IgD-negative memory B cell (primary cell): ENCODE data around the gene AFP. TPM values are rescaled to one million over a fixed set of nuclear protein-coding genes. Genes with fewer than 3 reads are reported as not detected.
A peak's percentile ranks its signal among the peaks of the same experiment; 100 is the strongest.

ENCODE experiments used
- H3K27ac Mint-ChIP-seq, 3 donors: one replicate each; pipeline ENCODE4 v1.8.0; 2020 to 2022; ENCODE audit warnings: mild to moderate bottlenecking in 3 of 3, mixed read lengths in 3 of 3, moderate library complexity in 1 of 3
- H3K27me3 Mint-ChIP-seq: one replicate; pipeline ENCODE4 v1.8.0; 2021; ENCODE audit warnings: mixed read lengths
- H3K36me3 Mint-ChIP-seq: one replicate; pipeline ENCODE4 v1.8.0; 2020; ENCODE audit warnings: mild to moderate bottlenecking, mixed read lengths
- H3K4me1 Mint-ChIP-seq, 3 donors: one replicate each; pipeline ENCODE4 v1.8.0; 2020 to 2022; ENCODE audit warnings: mixed read lengths in 3 of 3, mild to moderate bottlenecking in 1 of 3
- H3K4me3 Mint-ChIP-seq, 4 donors: one replicate each; pipeline ENCODE4 v1.8.0; 2020 to 2022; ENCODE audit warnings: mild to moderate bottlenecking in 4 of 4, mixed read lengths in 4 of 4, moderate library complexity in 3 of 4
- H3K9me3 Mint-ChIP-seq, 3 donors: one replicate each; pipeline ENCODE4 v1.8.0; 2020 to 2021; ENCODE audit warnings: mixed read lengths in 3 of 3, mild to moderate bottlenecking in 1 of 3
- polyA plus RNA-seq: library from polyadenylated mRNA; unstranded; fragments of 300-500 nt; fragmentation: Illumina TruSeq; gene quantifications from one replicate; pipeline ENCODE4 v1.2.3, GENCODE V29; 2021

The AFP gene
- polyA plus RNA-seq, 1 donor from 2014 or later = not detected

DNA sequence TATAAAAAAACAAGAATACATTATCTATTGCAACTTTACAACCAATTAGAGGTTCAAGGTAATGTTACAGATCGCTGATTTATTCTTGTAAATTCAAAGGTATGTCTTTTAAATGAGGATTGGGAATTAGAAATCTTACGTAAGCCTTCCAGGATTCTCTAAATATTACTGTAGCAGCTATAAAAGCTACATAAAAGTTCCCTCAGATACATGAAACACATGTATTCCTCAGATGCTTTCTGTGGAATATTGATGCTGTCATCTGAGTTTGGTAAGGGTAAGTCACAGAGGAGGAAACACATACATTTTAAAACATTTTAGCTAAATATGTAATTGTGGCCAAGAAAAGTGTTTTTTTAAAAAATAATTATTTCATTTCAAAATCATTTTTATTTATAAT is 3.4 kb downstream of the AFP start:
- H3K4me1 Mint-ChIP-seq = no peaks in the 10 kb centered on the region
- peaks cover 0 to 2% (median 2%) of the 10 kb centered on the region in 3 donors for H3K9me3 Mint-ChIP-seq
- no peak overlapping the region for H3K27ac Mint-ChIP-seq
- H3K4me3 Mint-ChIP-seq = no peak overlapping the region
- H3K27me3 Mint-ChIP-seq = peaks cover 3% of the 10 kb centered on the region
- H3K36me3 Mint-ChIP-seq = peaks cover 1% of the 10 kb centered on the region

DNA sequence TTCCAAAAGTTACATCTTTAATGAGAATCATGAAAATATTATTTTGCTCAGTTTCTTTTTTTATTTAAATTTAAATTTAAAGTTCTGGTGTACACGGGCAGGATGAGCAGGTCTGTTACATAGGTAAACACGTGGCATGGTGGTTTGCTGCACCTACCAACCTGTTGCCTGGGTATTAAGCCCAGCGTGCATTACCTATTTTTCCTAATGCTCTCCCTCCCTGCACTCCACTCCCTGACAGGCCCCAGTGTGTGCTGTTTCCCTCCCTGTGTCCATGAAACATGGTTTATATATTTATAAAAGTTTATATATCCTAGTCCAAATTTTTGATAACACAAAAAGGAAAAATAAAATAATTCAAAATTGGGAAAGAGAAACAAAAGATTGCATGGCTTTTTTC is 4.0 kb downstream of the AFP start:
- H3K4me1 Mint-ChIP-seq = no peaks in the 10 kb centered on the region
- H3K4me3 Mint-ChIP-seq = no peak overlapping the region
- H3K9me3 Mint-ChIP-seq = peaks cover 0 to 2% (median 2%) of the 10 kb centered on the region in 3 donors
- H3K27ac Mint-ChIP-seq = no peak overlapping the region
- H3K36me3 Mint-ChIP-seq = peaks cover 1% of the 10 kb centered on the region
- peaks cover 3% of the 10 kb centered on the region for H3K27me3 Mint-ChIP-seq

DNA sequence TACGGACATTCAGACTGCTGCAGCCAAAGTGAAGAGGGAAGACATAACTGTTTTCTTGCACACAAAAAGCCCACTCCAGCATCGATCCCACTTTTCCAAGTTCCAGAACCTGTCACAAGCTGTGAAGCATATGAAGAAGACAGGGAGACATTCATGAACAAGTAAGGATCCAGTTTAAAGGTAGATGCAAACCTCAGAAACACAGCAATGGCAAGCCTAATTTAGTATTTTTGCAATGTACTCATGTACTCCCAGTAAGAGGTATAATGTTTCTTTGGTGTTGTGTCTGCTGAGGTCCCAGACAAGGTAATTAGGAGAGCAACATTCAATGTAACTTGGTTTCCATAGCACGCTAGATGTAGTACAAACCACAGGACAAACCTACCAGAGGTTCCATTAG is 4.6 kb downstream of the AFP start:
- peaks cover 3% of the 10 kb centered on the region for H3K27me3 Mint-ChIP-seq
- no peaks in the 10 kb centered on the region for H3K4me1 Mint-ChIP-seq
- H3K9me3 Mint-ChIP-seq = peaks cover 0 to 2% (median 2%) of the 10 kb centered on the region in 3 donors

DNA sequence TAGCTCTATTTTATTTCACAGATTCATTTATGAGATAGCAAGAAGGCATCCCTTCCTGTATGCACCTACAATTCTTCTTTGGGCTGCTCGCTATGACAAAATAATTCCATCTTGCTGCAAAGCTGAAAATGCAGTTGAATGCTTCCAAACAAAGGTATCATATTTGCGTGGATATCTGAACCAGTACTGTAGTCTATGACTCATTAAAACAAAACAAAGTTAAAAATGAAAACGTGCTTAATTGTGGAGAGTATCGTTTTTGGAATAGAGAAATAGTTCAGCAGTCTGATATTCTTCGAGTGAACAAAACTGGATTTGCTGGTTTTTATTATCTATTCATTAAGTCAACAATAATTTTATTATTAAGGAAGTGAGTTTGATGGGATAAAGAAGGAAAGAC is 6.3 kb downstream of the AFP start:
- no peak overlapping the region for H3K27ac Mint-ChIP-seq
- no peaks in the 10 kb centered on the region for H3K4me1 Mint-ChIP-seq
- H3K27me3 Mint-ChIP-seq = peaks cover 3% of the 10 kb centered on the region
- H3K4me3 Mint-ChIP-seq = no peak overlapping the region
- H3K9me3 Mint-ChIP-seq = peaks cover 0 to 2% (median 2%) of the 10 kb centered on the region in 3 donors
- peaks cover 1% of the 10 kb centered on the region for H3K36me3 Mint-ChIP-seq

More for the DNA sequence above, 4.6 kb downstream of the AFP start:
- no peak overlapping the region for H3K27ac Mint-ChIP-seq
- no peak overlapping the region for H3K4me3 Mint-ChIP-seq
- H3K36me3 Mint-ChIP-seq = peaks cover 1% of the 10 kb centered on the region

DNA sequence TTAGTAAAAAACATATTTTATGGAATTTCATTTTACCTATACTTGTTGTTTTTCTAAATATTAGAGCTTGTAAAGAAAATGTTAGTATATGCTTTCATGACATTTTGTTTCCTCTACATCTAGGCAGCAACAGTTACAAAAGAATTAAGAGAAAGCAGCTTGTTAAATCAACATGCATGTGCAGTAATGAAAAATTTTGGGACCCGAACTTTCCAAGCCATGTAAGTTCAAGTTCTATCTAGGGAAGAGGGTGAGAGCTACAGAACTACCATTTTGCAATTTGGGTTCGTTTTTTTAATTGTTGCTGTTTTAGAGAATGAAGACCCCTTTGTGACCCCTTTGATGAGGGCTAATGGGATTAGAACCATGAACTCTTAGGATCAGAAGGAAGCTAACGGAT is 7.2 kb downstream of the AFP start:
- H3K4me1 Mint-ChIP-seq = no peaks in the 10 kb centered on the region
- no peak overlapping the region for H3K4me3 Mint-ChIP-seq
- H3K9me3 Mint-ChIP-seq = peaks cover 0 to 2% (median 2%) of the 10 kb centered on the region in 3 donors
- peaks cover 1% of the 10 kb centered on the region for H3K36me3 Mint-ChIP-seq
- H3K27ac Mint-ChIP-seq = no peak overlapping the region
- H3K27me3 Mint-ChIP-seq = peaks cover 3% of the 10 kb centered on the region

DNA sequence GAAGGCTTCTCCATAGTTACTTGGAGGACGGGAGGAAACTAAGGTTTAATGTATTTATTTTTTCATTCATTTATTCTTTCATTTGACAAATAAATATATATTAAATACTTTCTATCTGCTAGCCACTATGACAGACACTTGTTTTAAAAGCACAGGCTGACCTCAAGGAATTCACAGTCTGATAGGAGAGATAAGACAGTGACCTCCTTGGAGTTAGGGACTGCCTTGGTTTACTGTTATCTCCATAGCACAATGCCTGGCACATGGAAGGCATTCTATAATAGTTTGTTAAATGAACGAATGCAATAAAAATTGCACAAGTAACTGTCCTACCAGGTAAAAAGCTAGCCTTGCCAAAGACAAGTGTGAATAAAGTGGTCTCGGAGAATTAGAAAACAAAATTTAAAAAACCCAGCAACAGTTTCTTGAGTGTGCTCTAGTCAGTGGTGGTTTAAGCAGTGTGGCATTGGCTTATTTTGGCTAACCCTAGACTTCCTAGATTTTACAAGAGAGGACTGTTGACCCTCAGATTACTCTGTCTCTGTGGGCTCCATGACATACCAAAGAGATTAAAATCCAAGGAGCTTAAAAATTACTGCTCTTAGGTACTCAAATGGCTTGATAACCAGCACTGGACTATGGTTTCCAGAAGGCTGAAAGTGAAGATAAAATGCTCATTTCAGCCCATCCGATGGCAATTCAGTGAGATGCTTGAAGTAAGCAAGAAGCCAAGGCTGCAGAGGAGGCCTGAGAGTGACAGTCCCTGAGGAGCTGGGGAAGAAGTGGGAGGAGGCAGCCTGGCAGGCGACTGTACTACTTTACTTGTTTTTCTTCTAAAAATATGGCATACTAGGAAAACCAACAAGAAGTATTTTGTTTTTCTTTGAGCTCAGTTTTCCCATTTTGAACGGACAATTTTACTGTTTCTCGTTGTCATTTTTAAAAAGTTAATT is 9.6 kb downstream of the AFP start:
- Mint-ChIP-seq H3K27me3 (peaks cover 7% of the 10 kb centered on the region), H3K27ac (no peak overlapping the region), H3K4me1 (no peaks in the 10 kb centered on the region), H3K9me3 (peaks cover 0 to 2% (median 2%) of the 10 kb centered on the region in 3 donors), H3K4me3 (no peak overlapping the region), H3K36me3 (peaks cover 1% of the 10 kb centered on the region)

DNA sequence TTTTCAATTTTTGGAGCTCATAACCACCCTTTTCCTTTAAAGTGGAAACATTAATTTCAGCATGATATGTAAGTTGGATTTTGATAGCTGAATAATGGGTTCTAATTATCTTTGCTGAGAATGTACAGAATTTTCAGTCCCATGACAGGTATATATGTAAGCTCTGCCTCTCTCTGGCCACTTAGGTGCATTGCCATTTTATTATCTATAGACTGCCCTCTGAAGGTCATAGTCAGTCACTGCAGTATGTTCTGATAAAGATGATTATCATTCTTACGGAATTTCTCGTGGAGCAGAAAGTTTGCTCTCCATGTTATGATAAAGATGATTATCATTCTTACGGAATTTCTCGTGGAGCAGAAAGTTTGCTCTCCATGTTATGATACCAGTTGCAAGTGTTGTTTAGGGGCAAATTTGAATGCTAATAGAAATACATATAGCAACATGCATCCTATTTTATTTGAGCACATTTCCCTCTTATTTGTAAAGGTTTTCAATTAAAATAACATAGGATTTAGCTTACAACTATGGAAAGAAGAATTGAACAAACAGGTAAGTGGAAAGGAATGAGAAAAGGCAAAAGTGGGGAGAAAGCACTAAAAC is 10.4 kb downstream of the AFP start:
- Mint-ChIP-seq H3K36me3 (peaks cover 1% of the 10 kb centered on the region), H3K4me1 (no peaks in the 10 kb centered on the region), H3K27ac (no peak overlapping the region)

DNA sequence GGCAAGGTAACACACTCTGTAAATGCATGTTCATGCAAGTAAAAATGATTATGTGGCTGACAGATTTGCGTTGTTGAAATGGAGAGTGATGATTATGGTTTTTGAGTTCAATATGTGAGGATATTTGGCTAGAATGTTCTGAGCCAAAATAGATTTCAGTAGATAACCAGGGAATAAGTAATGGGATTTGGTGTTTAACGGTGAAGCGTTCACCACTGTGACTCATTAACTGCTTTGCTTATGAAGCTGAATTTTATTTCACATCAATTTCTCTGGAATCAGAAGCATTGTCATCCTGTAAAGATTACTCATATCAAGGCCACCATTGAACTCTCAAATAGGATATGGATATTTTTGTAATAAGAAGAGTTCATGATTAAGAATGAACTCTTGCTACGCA is 11.7 kb downstream of the AFP start:
- Mint-ChIP-seq H3K4me1 (no peaks in the 10 kb centered on the region), H3K27ac (no peak overlapping the region), H3K9me3 (no peaks in the 10 kb centered on the region), H3K36me3 (no peaks in the 10 kb centered on the region), H3K4me3 (no peak overlapping the region), H3K27me3 (peaks cover 5% of the 10 kb centered on the region)

More for the DNA sequence above, 10.4 kb downstream of the AFP start:
- H3K9me3 Mint-ChIP-seq = peaks cover 0 to 2% (median 0%) of the 10 kb centered on the region in 3 donors
- H3K4me3 Mint-ChIP-seq = no peak overlapping the region
- peaks cover 7% of the 10 kb centered on the region for H3K27me3 Mint-ChIP-seq

DNA sequence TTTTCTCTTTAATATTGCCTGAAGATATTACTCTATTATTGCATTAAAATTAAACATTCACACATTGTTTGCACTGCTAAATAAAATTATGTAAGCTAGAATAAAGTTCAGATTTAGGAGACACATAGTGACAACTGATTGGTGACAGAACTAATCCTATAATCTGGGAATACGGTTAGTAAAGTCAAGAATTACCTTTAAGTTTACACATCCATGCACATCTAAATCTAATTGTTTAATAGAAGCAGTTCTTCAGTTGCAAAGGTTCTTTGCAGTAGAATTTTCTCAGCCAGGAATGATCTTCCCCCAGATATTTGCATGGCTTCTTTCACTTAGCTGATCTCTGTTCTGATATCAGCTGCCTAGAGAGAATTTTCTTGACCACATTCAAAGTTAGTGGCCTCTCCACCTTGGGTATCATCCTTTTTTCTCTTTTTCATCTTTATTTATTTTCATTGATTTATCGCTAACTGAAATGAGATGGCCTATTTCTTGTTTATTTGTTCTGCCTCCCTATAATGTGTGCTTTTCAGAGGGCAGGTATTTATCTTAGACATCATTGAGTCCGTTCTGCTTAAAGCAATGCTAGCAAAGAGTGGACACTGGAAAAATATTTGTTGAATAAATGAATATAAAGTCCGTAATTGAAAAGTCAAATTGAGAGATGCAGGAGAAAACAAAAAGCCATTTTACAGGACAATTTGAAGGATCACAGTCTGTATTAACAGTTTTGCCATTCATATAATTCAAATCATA is 12.6 kb downstream of the AFP start:
- H3K9me3 Mint-ChIP-seq = no peaks in the 10 kb centered on the region

DNA sequence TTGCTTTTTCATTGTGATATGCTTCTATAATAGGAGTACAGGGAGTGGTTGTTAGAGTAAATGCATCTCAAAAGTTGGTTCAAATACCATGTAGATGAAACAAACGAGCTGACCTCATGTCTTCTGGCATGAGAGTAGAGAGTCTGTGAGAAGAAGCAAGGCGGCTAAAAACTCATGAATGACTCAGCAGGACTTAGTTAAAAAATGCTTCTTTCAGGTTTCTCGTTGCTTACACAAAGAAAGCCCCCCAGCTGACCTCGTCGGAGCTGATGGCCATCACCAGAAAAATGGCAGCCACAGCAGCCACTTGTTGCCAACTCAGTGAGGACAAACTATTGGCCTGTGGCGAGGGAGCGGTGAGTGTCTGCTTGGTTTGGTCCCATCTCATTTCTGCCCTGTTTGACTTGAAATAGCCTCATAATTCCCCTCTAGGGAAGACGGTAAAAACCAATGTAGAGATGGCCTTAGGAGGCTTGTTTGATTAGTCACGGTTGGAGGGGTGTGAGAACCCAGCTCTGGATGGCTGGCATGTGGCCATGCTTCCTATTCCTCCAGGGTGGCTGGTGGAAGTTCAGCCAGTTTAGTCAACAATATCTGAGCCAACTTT is 14.5 kb downstream of the AFP start:
- Mint-ChIP-seq H3K27me3 (peaks cover 8% of the 10 kb centered on the region), H3K4me3 (no peak overlapping the region), H3K27ac (no peak overlapping the region)

More for the DNA sequence above, 12.6 kb downstream of the AFP start:
- no peaks in the 10 kb centered on the region for H3K4me1 Mint-ChIP-seq
- no peak overlapping the region for H3K4me3 Mint-ChIP-seq
- H3K27me3 Mint-ChIP-seq = peaks cover 8% of the 10 kb centered on the region
- no peak overlapping the region for H3K27ac Mint-ChIP-seq
- no peaks in the 10 kb centered on the region for H3K36me3 Mint-ChIP-seq

DNA sequence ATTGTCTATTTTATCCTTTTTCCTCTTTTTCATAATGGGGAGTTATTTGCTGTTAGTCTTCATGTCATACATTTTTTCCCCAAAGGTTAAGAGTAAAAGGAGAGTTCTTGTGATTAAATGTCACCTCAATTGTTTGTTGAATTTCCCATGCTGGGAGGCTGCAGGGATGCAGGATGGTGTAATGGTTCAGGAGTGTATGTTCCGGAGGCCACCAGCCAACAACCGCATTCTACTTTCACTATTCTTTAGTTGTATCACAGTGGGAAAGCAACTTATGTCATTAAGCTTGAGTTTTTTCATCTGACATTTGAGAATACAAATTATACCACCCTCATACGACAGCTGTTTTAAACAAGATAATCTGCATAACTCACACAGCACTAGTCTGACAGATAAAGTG is 15.4 kb downstream of the AFP start:
- Mint-ChIP-seq H3K9me3 (no peaks in the 10 kb centered on the region), H3K27ac (no peak overlapping the region), H3K27me3 (peaks cover 11% of the 10 kb centered on the region), H3K4me1 (no peaks in the 10 kb centered on the region), H3K36me3 (no peaks in the 10 kb centered on the region), H3K4me3 (no peak overlapping the region)

More for the DNA sequence above, 14.5 kb downstream of the AFP start:
- H3K9me3 Mint-ChIP-seq = no peaks in the 10 kb centered on the region
- H3K36me3 Mint-ChIP-seq = no peaks in the 10 kb centered on the region
- H3K4me1 Mint-ChIP-seq = no peaks in the 10 kb centered on the region

DNA sequence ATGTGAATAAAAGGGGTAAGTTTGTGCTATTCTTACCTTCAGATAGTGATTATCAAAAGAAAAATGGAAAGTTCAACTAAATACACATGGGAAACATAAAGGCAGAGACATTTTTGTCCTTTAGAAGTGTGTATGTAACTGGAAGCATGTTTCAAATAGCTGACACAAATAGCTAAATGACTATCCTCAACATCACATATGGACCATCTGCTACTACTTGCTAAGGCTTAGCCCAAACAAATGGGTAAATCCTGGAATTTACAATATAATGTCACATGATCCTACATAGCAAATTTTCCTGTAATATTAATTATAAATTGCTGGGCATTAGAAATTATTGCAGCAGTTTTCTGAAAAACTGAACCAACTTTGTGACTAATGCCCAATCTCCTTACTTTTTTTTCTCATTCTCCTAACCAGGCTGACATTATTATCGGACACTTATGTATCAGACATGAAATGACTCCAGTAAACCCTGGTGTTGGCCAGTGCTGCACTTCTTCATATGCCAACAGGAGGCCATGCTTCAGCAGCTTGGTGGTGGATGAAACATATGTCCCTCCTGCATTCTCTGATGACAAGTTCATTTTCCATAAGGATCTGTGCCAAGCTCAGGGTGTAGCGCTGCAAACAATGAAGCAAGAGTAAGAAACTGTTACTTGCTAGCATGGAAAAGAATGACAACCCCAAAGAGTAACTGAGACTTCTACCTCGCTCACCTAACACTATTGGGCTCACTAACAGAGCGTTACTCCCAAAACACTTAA is 16.1 kb downstream of the AFP start:
- Mint-ChIP-seq H3K4me3 (no peak overlapping the region), H3K4me1 (no peaks in the 10 kb centered on the region), H3K27me3 (peaks cover 15% of the 10 kb centered on the region), H3K36me3 (no peaks in the 10 kb centered on the region), H3K9me3 (no peaks in the 10 kb centered on the region), H3K27ac (no peak overlapping the region)

DNA sequence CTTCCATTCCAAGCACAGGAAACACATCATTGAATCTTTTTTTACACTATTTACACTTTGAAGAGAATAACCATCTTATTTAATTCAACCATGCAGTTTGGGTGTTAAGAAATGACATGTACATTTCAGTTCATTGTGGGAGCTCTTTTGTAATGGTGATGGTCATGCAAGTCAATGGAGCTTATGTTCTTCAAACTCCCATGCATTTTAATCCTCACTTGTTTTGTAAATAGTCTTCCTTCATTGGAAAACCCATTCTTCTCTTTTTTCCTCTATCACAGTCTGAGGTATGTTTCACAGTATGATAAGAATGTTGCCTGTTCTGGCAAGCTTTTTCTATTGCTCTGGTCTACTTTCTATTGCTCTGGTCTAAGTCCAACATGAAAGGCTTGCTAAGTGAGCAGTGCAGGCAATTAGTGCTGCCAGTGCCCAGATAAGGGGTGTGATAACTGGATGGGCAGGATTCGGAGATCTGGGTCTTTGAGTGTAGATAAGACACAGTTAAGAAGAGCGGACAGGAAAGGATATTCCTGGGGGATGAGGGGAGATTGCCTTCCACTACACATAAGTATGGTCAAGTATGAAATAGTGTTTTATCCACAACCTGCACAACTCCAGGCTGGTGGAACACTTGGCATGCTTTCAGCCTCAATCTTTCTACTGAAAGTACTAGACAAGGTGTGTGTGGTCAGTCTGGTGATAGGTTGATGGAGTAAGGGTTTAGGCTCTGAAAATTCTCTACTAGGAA is 17.1 kb downstream of the AFP start:
- no peaks in the 10 kb centered on the region for H3K9me3 Mint-ChIP-seq
- H3K27ac Mint-ChIP-seq = no peak overlapping the region
- H3K4me1 Mint-ChIP-seq = no peaks in the 10 kb centered on the region
- H3K27me3 Mint-ChIP-seq = peaks cover 19% of the 10 kb centered on the region
- no peaks in the 10 kb centered on the region for H3K36me3 Mint-ChIP-seq
- H3K4me3 Mint-ChIP-seq = peak overlapping the region in 1 of 4 donors; percentile 5

DNA sequence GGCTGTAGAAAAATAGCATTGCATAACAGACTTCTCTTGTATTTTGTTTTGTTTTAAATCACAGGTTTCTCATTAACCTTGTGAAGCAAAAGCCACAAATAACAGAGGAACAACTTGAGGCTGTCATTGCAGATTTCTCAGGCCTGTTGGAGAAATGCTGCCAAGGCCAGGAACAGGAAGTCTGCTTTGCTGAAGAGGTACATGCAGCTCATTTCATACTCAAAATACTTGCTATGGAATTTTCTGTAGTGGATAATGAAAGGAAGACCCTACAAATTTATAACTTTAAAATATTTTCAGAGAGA is 17.6 kb downstream of the AFP start:
- H3K4me1 Mint-ChIP-seq = no peaks in the 10 kb centered on the region
- H3K27me3 Mint-ChIP-seq = peaks cover 18% of the 10 kb centered on the region
- H3K27ac Mint-ChIP-seq = no peak overlapping the region
- H3K36me3 Mint-ChIP-seq = no peaks in the 10 kb centered on the region
- no peak overlapping the region for H3K4me3 Mint-ChIP-seq
- H3K9me3 Mint-ChIP-seq = no peaks in the 10 kb centered on the region
